ENCODE measurements around the gene SH3PXD2B.

The SH3PXD2B gene

GRCh38 chr5:172435362-172436077 is 18.8 kb downstream of the SH3PXD2B start:
- no peak for DNase-seq

DNA sequence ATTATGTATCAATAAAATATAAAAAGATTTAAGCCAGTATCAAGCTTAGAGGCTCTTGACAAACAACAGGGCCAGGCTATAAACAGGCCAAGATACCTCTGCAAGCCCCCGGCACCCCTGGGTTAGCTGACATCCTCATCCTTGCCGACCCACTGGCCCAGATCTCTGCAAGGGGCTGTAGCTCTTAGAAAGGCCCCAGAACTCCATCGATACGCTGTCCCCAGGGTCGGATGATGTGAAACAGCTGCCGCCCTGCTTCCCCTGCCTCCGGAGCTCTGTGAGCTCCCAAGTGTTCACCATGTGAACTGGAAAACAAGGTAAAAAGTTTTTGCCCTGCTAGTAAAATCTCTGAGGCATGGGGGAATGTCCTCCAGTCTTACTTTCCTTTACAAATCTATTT is 20.1 kb downstream of the SH3PXD2B start:
- DNase-seq: no peak

DNA sequence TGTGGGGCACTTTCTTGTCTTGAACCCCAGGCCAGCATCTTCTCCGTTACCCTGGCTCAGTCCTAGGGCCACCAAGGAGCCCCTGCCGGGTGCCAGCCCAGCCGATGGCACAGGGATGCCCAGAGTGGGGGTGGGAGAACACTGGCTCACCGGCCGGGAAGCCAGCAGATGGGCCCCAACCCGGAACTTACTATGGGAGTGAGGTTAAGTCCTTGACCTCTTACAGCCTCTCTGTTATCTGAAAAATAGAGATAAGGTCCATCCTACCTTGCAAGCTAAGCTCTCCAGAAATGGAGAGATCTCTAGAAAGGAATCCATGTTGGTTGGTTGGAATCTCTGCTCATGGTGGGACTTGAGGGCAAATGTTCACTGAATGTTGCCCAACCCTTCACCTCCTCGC is 20.8 kb downstream of the SH3PXD2B start:
- no peak for DNase-seq

DNA sequence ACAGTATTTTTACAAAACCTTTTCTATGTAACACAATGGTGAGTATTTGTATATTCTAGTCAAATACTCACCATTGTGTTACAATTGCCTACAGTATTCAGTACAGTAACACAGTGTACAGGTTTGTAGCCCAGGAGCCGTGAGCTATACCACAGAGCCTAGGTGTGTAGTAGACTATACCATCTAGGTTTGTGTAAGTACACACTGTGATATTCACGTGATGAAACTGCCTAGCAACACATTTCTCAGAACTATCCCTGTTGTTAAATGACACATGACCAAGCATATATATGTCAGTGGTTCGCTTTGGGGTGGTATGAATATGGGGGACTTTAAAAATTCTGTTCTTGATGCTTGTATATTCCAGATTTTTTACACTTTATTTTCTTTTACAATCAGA is 21.3 kb downstream of the SH3PXD2B start:
- DNase-seq: no peak

GRCh38 chr5:172430354-172430753 is 24.0 kb downstream of the SH3PXD2B start:
- no peak for DNase-seq

DNA sequence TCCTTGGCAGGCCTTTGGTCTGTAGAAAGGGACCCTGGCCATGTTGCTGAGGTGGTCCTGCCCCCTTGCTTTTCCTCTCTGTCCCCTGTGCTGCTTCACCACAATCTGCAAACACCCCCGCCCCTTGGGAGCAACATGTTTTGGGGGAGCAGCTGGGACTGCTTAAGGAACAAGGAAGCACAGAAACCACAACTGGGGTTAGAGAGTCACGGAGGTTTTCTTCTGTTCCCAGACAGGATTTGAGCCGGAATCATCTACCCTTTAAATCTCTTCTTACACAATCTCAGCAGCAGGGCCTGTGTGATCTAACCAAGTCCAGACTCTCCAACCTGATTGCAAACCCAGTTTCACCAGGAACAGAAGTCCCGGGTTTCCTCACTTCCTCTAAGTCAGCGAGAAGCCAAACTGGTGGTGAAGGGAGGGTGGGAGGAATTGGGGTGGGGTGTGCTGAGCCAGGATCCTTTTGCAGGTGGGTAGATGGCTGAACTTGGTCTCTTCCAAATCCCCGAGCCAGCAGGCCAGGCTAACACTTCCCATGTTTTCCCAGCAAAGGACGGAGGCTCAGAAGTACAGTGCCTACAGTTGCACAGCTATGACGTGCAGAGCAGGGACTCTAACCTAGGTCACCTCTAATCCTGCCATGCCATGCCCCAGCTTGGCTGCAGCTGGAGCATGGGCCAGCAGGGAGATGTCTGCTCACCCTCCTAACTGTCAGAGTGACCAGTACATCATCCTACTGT is 25.0 kb downstream of the SH3PXD2B start:
- no peak for DNase-seq

DNA sequence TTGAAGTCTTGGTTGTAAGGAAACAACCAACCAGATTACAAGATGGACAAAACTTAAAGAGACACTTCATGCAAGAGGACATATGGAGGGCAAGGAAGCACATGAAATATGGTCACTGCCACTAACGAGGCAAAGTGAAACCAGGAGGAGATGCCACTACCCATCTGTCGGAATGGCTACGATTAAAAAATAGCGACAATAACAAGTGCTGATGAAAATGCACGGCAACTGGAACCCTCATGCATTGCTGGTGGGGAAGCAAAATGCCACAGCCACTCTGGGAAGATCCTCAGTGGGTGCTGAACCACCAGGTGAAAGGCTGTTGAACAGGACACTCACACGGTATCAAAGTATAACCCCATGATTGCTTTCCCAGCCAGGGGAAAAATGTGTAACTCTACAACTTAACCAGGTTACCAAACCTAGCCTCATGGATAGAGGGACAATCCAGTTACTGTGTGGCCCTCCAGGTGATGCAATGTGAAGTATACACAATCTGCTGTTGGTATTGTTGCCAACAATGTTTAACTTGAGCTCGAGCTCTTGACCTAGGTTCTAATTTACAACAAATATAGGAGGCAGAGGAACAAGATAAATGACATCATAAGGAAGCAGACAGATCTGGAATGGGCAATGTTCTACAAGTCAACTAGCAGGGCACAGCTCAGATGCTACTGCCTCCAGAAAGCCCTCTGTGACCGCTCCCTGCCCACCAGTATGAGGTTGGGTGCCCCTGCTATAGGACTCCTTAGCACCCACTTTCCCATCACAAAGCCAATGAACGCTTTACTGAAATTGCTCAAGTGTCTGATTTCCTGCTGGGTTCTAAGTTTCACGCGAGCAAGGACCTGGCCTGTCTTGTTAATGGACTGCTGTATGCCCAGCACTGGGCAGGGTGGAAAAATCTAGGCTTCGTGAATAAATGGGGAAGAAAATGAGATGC is 25.8 kb downstream of the SH3PXD2B start:
- no peak for DNase-seq

DNA sequence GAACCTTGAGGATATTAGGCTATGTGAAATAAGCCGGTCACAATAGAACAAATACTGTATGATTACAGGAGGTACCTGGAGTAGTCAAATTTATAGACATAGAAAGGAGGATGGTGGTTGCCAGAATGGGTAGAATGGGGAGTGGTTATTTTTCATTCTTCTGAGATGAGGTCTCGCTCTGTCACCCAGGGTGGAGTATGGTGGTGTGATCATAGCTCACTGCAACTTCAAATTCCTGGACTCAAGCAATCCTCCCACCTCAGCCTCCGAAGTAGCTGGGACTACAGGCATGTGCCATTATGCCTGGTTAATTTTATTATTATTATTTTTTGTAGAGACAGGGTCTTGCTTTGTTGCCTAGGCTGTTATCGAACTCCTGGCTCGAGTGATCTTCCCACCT is 27.1 kb downstream of the SH3PXD2B start:
- no peak for DNase-seq

DNA sequence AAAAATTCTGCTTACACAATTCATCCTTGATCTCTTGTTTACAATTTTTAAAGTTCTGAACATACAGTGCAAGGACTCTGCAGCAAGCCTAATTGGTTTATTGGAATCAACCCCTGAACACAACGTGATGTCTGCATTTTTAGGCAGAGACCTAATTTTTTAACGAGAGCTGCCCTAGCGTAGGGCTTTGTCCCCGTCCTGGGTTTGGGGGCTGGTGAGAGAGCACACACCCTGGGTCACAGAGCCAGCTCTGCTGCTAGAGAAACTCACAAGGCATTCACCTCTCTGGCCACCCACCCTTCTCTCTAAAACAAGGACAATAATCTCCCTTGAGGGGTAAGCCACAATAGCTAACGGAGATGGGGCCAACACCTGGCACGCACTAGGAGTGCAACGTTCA is 28.2 kb downstream of the SH3PXD2B start:
- no peak for DNase-seq

- no peak for DNase-seq
Observed at GRCh38 chr5:172425402-172425801, 28.9 kb downstream of the SH3PXD2B start.

DNA sequence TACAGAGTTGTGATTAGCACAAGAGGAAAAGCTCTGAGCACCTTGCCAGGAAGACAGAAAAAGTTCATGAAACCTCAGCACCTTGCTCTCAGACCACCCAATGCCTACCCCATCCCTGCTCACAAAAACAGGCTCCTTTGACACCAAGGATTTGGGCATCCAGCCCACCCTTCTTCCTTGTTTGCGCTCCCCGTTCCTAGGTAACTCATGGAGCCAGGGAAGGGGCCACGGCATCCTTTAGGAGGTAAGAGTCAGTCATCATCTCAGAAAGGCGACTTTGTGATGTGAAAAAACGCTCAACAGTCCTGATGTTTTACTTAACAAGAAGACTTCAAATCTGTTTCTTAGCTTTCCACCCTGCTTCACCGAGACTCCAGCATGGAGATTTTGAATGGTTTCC is 29.5 kb downstream of the SH3PXD2B start:
- DNase-seq: no peak

- DNase-seq: no peak
Observed at GRCh38 chr5:172424111-172424490, 30.2 kb downstream of the SH3PXD2B start.

DNA sequence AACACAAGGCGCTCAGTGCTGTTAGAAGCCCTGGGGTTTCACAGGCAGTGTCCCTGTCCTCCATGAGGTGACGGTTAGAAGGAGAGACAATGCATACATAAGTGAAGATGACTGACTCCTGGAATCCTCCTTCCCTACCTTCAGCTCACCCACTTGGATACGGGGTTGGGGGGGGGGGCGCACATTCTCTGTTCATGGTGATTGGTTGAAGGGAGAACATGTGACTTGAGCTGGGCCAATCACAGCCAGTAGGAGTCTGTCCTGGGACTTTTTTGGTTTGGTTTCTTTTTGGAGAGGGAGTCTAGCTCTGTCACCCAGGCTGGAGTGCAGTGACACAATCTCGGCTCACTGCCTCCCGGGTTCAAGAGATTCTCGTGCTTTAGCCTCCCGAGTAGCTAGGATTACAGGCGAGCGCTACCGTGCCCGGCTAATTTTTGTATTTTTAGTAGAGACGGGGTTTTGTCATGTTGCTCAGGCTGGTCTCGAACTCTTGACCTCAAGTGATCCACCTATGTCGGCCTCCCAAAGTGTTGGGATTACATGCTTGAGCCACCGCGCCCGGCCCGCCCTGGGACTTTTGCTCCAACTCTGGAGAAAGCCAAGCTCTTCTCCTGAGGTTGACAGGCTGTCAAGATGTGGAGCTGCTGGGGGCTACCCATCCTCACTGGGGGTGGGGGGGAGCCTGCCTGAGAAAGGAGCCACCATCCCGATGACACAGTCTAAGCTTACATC is 30.8 kb downstream of the SH3PXD2B start:
- DNase-seq: no peak

GRCh38 chr5:172422255-172422654 is 32.1 kb downstream of the SH3PXD2B start:
- no peak for DNase-seq

DNA sequence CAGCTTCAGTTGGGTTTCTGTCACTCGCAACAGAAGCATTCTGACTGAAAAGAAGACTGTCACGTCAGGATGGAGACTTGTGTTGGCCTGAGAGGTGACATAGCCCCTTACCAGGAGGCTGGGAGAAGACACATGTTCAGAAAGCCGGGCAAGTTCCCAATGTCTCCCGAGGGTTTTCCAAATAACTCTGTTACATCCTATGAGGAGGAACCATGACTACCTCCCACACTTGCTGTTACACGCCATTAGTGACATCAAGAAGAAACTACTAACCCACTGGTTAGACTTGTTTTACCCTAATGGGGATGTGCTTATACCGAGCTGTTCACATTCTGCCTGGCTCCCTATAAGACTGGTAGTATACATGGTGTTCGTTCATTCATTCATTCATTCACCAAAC is 33.3 kb downstream of the SH3PXD2B start:
- no peak for DNase-seq

DNA sequence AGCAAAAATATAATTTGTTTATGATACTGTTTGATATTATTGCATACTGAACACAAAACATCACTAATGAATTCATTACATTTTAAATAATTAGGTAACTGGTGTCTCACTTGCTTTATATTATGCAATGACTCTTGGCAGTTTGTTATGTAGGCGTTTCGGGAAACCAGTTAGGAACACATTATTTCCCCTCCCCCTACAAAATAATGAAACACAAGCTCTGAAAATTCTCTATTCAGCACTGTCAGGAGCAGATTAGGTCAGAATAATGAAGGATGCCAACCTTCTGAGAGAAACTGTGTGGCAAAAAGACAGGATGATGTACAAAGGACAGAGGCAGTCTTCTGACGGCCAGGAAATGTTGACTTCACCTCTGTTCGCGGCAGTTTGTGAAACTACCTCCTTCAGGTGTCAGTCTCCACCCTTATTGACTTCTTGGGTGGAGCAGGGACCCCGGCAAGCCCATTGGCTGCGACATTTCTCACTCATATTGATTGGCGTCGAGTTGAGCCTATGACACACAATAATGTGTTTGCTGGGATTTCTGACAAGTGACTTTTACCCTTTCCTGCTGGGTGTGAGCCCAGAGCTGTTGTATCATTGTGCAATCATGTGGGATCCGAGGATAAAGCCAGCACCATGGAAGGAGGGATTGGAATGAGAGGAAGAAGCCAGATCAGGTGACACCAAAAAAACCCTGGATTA is 33.9 kb downstream of the SH3PXD2B start:
- DNase-seq: no peak

DNA sequence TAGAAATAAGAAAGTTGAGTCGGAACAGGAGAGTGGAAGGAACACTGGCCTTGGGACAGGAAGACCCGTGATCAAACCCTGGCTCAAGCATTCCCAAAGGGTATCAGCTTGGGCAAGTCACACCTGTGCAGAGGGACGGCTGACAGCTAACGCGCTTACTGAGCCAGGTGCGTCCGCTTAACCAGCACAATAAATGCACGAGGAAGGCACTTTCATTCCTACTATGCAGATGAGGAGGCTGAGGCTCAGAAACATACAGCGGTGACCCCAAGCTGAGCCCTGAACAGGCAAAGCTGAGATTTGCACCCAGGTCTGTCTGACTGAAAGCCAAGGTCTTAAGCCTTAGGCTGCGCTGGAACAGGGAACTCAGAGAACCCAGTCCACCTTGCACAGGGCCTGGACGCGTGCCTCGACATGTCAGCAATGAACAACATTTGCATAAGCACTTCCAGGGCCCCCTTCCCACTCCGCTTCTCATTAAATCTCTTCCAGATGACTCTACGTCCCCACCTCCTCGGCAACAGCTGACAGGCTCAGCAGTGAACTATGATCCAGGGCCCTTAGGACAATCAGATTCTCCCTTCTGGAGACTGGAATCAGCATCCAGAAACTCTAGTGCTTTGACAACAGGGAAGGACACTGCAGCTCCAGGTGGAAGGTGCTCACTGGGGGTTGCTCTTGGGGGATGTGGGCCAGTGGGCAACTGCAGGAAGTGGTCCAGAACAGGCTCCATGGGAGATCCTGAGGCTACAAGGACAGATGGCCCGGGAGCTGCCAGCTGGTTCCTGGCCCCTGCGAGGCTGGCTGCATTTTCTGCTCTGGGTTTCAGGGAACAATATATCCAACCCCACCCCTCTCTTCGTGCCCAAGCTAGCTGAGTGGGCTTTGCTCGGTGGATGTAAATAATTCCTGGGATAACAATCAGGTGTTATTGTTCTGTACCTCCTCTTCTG is 35.2 kb downstream of the SH3PXD2B start:
- DNase-seq: no peak

- no peak for DNase-seq
Observed at GRCh38 chr5:172417983-172418630, 36.2 kb downstream of the SH3PXD2B start.

GRCh38 chr5:172417130-172417841 is 37.0 kb downstream of the SH3PXD2B start:
- no peak for DNase-seq

All from CD4-positive, alpha-beta T cell treated with Interleukin-4 for 4 hours (primary cell).